GM13976 (cell line): ENCODE results near the gene ASCC1.

ENCODE experiments used
- DNase-seq: peaks from one replicate; pipeline ENCODE4 v3.0.0; 2012; ENCODE audit warnings: low spot score
- in situ Hi-C: fragments of 300-500 bp; cut with MboI; formaldehyde crosslinking; loops from one replicate; pipeline ENCODE4 v1.12.0; 2022; ENCODE audit warnings: low sequenced_read_pairs, mixed read lengths, inconsistent platforms; ENCODE audit not compliant: unreplicated experiment
- TF ChIP-seq, protein P1 (sequence below): IDR thresholded peaks from 2 replicates; pipeline ENCODE4 v1.5.1; 2012; ENCODE audit warnings: borderline replicate concordance, mild to moderate bottlenecking; ENCODE audit not compliant: insufficient read depth; ENCODE audit errors: extremely low read depth, missing control alignments, control extremely low read depth

The ASCC1 gene

GRCh38 chr10:72248468-72249151 lies 32.5 kb upstream of the ASCC1 start:
- TF ChIP-seq, protein P1, sequence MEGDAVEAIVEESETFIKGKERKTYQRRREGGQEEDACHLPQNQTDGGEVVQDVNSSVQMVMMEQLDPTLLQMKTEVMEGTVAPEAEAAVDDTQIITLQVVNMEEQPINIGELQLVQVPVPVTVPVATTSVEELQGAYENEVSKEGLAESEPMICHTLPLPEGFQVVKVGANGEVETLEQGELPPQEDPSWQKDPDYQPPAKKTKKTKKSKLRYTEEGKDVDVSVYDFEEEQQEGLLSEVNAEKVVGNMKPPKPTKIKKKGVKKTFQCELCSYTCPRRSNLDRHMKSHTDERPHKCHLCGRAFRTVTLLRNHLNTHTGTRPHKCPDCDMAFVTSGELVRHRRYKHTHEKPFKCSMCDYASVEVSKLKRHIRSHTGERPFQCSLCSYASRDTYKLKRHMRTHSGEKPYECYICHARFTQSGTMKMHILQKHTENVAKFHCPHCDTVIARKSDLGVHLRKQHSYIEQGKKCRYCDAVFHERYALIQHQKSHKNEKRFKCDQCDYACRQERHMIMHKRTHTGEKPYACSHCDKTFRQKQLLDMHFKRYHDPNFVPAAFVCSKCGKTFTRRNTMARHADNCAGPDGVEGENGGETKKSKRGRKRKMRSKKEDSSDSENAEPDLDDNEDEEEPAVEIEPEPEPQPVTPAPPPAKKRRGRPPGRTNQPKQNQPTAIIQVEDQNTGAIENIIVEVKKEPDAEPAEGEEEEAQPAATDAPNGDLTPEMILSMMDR = no peak
- DNase-seq = peak; percentile 81
- in situ Hi-C loops = no loop called here

DNA sequence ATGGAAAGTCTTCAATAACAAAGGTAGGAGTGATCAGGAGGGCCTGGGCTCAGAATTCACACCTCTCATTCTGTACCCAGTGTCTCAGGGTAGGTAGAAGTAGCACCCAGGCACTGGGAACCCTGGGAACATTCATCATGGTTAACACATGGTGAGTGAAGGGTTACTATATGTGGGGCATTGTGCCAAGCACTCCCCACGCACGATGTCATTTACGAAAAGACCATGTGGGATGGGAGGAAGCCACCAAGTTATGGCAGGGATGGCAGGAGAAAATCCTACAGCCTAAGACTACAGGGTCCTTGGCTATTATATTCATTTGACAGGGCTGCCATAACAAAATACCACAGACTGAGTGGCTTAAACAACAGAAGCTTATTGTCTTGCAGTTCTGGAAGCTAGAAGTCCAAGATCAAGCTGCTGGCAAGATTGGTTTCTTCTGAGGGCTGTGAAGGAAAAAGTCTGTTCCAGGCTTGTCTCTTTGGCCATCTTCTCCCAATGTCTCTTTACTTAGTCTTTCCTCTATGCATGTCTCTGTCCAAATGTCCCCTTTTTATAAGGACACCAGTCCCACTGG lies 30.0 kb upstream of the ASCC1 start:
- no peak for DNase-seq
- in situ Hi-C loops = no loop called here
- TF ChIP-seq, protein P1 = no peak

DNA sequence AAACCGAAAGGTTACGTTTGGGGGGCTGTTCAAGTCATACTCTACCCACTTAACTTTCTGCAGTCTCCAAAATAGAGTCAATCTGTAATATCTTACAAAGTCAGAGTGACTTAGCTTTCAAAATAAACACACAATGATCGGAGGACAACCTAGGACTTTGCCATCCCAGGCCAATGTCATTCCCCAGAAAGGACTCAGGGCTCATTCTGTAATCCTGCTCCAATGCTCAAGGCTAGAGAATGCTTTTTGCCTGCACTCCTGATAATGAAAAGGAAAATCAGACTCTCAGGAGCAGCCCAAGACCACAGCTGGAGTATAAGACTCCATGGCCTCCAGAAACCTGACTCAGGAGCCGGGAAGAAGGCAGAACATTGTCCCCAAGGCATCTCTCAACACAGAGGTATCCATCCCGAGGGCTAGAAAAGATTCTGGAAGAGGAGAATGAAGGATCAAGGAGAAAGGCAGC lies 28.5 kb upstream of the ASCC1 start:
- DNase-seq = no peak
- in situ Hi-C loops = no loop called here
- TF ChIP-seq, protein P1 = no peak

DNA sequence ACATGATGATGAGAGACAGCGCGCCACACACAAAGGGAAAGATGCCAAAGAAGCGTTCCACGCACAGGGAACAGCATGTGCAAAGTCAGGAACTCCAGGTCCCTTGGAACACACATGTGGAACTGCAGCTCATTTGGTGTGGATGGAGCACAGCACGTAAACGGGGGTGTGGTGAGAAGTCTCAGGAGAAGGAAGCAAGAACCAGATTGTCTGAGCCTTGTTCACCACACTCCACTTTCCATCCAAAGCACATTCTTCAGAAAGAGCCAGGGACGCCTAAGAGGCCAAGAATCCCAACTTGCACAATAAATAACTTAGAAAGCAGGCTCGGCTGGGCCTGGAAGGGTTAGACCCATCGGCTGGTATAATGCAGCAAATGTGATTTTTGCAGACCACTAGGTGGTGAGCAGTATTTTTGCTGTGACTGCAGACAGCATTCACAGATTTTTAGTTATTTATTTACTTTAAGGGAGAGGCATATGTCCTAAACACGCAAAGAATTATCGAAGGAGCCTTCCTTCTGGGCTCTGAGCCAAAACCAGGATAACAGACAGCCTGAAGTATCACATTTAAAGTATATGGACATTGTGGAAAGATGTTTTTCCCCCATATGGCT lies 27.9 kb upstream of the ASCC1 start:
- DNase-seq = no peak
- TF ChIP-seq, protein P1 = no peak
- in situ Hi-C loops = no loop called here

- in situ Hi-C loops = no loop called here
- TF ChIP-seq, protein P1 = no peak
- no peak for DNase-seq
These were observed 26.6 kb upstream of the ASCC1 start for GRCh38 chr10:72242675-72243074.

- TF ChIP-seq, protein P1 = no peak
These were observed 25.7 kb upstream of the ASCC1 start for GRCh38 chr10:72241691-72242252.

More at GRCh38 chr10:72241691-72242252, 25.7 kb upstream of the ASCC1 start:
- no peak for DNase-seq
- in situ Hi-C loops = no loop called here
